ENCODE data around the gene TMEM164.
A peak's percentile ranks its signal among the peaks of the same experiment; 100 is the strongest.
"Not testable (repeated sequence)": the region's sequence is repeated elsewhere in the genome, so short reads cannot be mapped to it uniquely, and the experiment has no call there.

The TMEM164 gene

GRCh38 chrX:110002300-110003166 is at the start of gene TMEM164:
TMEM164 (plus strand) TSS chrX:110003114; CDS start chrX:110003775, 661 bp downstream.
- Histone ChIP-seq H3K4me1 (ENCODE audit: control insufficient read depth, insufficient read depth, low read length) (peaks cover 16% of the 10 kb centered on the region), H3K9ac (ENCODE audit: low read length) (peak within 1 kb of the TSS; percentile 72), H3K36me3 (ENCODE audit: control insufficient read depth, insufficient read depth, low read length) (no peaks in the 10 kb centered on the region), H3K9me3 (ENCODE audit: control insufficient read depth, low read length) (no peaks in the 10 kb centered on the region), H3K4me3 (ENCODE audit: low read length) (peak within 1 kb of the TSS; percentile 38), H3K27me3 (ENCODE audit: control insufficient read depth, insufficient read depth, low read length) (no peaks in the 10 kb centered on the region)

- Histone ChIP-seq H3K9ac (ENCODE audit: low read length) (no peak overlapping the region), H3K4me1 (ENCODE audit: control insufficient read depth, insufficient read depth, low read length) (no peaks in the 10 kb centered on the region), H3K4me3 (ENCODE audit: low read length) (no peak overlapping the region), H3K36me3 (ENCODE audit: control insufficient read depth, insufficient read depth, low read length) (no peaks in the 10 kb centered on the region), H3K9me3 (ENCODE audit: control insufficient read depth, low read length) (no peaks in the 10 kb centered on the region), H3K27me3 (ENCODE audit: control insufficient read depth, insufficient read depth, low read length) (no peaks in the 10 kb centered on the region)
These were observed 48.6 kb upstream of the TMEM164 start for GRCh38 chrX:109954333-109954732.

- Histone ChIP-seq H3K4me1 (ENCODE audit: control insufficient read depth, insufficient read depth, low read length) (no peaks in the 10 kb centered on the region), H3K27me3 (ENCODE audit: control insufficient read depth, insufficient read depth, low read length) (no peaks in the 10 kb centered on the region), H3K4me3 (ENCODE audit: low read length) (no peak overlapping the region), H3K36me3 (ENCODE audit: control insufficient read depth, insufficient read depth, low read length) (no peaks in the 10 kb centered on the region), H3K9me3 (ENCODE audit: control insufficient read depth, low read length) (no peaks in the 10 kb centered on the region), H3K9ac (ENCODE audit: low read length) (no peak overlapping the region)
These were observed 48.0 kb upstream of the TMEM164 start for GRCh38 chrX:109954955-109955354.

GRCh38 chrX:109958266-109958665 is 44.6 kb upstream of the TMEM164 start:
- Histone ChIP-seq H3K4me3 (ENCODE audit: low read length) (no peak overlapping the region), H3K4me1 (ENCODE audit: control insufficient read depth, insufficient read depth, low read length) (no peaks in the 10 kb centered on the region), H3K36me3 (ENCODE audit: control insufficient read depth, insufficient read depth, low read length) (no peaks in the 10 kb centered on the region), H3K9me3 (ENCODE audit: control insufficient read depth, low read length) (no peaks in the 10 kb centered on the region), H3K27me3 (ENCODE audit: control insufficient read depth, insufficient read depth, low read length) (no peaks in the 10 kb centered on the region), H3K9ac (ENCODE audit: low read length) (no peak overlapping the region)

- Histone ChIP-seq H3K9ac (ENCODE audit: low read length) (no peak overlapping the region), H3K9me3 (ENCODE audit: control insufficient read depth, low read length) (no peaks in the 10 kb centered on the region), H3K4me1 (ENCODE audit: control insufficient read depth, insufficient read depth, low read length) (no peaks in the 10 kb centered on the region), H3K4me3 (ENCODE audit: low read length) (no peak overlapping the region), H3K27me3 (ENCODE audit: control insufficient read depth, insufficient read depth, low read length) (no peaks in the 10 kb centered on the region), H3K36me3 (ENCODE audit: control insufficient read depth, insufficient read depth, low read length) (no peaks in the 10 kb centered on the region)
These were observed 43.5 kb upstream of the TMEM164 start for GRCh38 chrX:109959356-109959871.

GRCh38 chrX:109964390-109964789 is 38.5 kb upstream of the TMEM164 start:
- Histone ChIP-seq H3K9ac (ENCODE audit: low read length) (no peak overlapping the region), H3K36me3 (ENCODE audit: control insufficient read depth, insufficient read depth, low read length) (no peaks in the 10 kb centered on the region), H3K27me3 (ENCODE audit: control insufficient read depth, insufficient read depth, low read length) (no peaks in the 10 kb centered on the region), H3K4me3 (ENCODE audit: low read length) (no peak overlapping the region), H3K4me1 (ENCODE audit: control insufficient read depth, insufficient read depth, low read length) (no peaks in the 10 kb centered on the region), H3K9me3 (ENCODE audit: control insufficient read depth, low read length) (no peaks in the 10 kb centered on the region)

- Histone ChIP-seq H3K9me3 (ENCODE audit: control insufficient read depth, low read length) (no peaks in the 10 kb centered on the region), H3K36me3 (ENCODE audit: control insufficient read depth, insufficient read depth, low read length) (no peaks in the 10 kb centered on the region), H3K4me3 (ENCODE audit: low read length) (no peak overlapping the region), H3K4me1 (ENCODE audit: control insufficient read depth, insufficient read depth, low read length) (no peaks in the 10 kb centered on the region), H3K9ac (ENCODE audit: low read length) (no peak overlapping the region), H3K27me3 (ENCODE audit: control insufficient read depth, insufficient read depth, low read length) (no peaks in the 10 kb centered on the region)
These were observed 36.7 kb upstream of the TMEM164 start for GRCh38 chrX:109966246-109966645.

GRCh38 chrX:109967156-109967555 is 35.8 kb upstream of the TMEM164 start:
- H3K4me3 ChIP-seq (ENCODE audit: low read length) = no peak overlapping the region
- no peaks in the 10 kb centered on the region for H3K36me3 ChIP-seq (ENCODE audit: control insufficient read depth, insufficient read depth, low read length)
- H3K9ac ChIP-seq (ENCODE audit: low read length) = no peak overlapping the region
- H3K27me3 ChIP-seq (ENCODE audit: control insufficient read depth, insufficient read depth, low read length) = no peaks in the 10 kb centered on the region
- H3K9me3 ChIP-seq (ENCODE audit: control insufficient read depth, low read length) = no peaks in the 10 kb centered on the region
- no peaks in the 10 kb centered on the region for H3K4me1 ChIP-seq (ENCODE audit: control insufficient read depth, insufficient read depth, low read length)

- not testable (repeated sequence) for H3K9me3 ChIP-seq (ENCODE audit: control insufficient read depth, low read length); H3K4me1 ChIP-seq (ENCODE audit: control insufficient read depth, insufficient read depth, low read length); H3K27me3 ChIP-seq (ENCODE audit: control insufficient read depth, insufficient read depth, low read length); H3K36me3 ChIP-seq (ENCODE audit: control insufficient read depth, insufficient read depth, low read length); H3K4me3 ChIP-seq (ENCODE audit: low read length); H3K9ac ChIP-seq (ENCODE audit: low read length)
These were observed 32.1 kb upstream of the TMEM164 start for GRCh38 chrX:109970841-109971240.

- Histone ChIP-seq H3K4me3 (ENCODE audit: low read length) (no peak overlapping the region), H3K36me3 (ENCODE audit: control insufficient read depth, insufficient read depth, low read length) (no peaks in the 10 kb centered on the region), H3K4me1 (ENCODE audit: control insufficient read depth, insufficient read depth, low read length) (no peaks in the 10 kb centered on the region), H3K9ac (ENCODE audit: low read length) (no peak overlapping the region), H3K27me3 (ENCODE audit: control insufficient read depth, insufficient read depth, low read length) (no peaks in the 10 kb centered on the region), H3K9me3 (ENCODE audit: control insufficient read depth, low read length) (no peaks in the 10 kb centered on the region)
These were observed 27.8 kb upstream of the TMEM164 start for GRCh38 chrX:109974906-109975655.

- not testable (repeated sequence) for H3K9ac ChIP-seq (ENCODE audit: low read length); H3K27me3 ChIP-seq (ENCODE audit: control insufficient read depth, insufficient read depth, low read length); H3K4me1 ChIP-seq (ENCODE audit: control insufficient read depth, insufficient read depth, low read length); H3K4me3 ChIP-seq (ENCODE audit: low read length); H3K9me3 ChIP-seq (ENCODE audit: control insufficient read depth, low read length); H3K36me3 ChIP-seq (ENCODE audit: control insufficient read depth, insufficient read depth, low read length)
These were observed 17.7 kb upstream of the TMEM164 start for GRCh38 chrX:109985210-109985609.

GRCh38 chrX:109987884-109988283 is 15.0 kb upstream of the TMEM164 start:
- Histone ChIP-seq H3K27me3 (ENCODE audit: control insufficient read depth, insufficient read depth, low read length) (no peaks in the 10 kb centered on the region), H3K4me1 (ENCODE audit: control insufficient read depth, insufficient read depth, low read length) (no peaks in the 10 kb centered on the region), H3K36me3 (ENCODE audit: control insufficient read depth, insufficient read depth, low read length) (no peaks in the 10 kb centered on the region), H3K9me3 (ENCODE audit: control insufficient read depth, low read length) (no peaks in the 10 kb centered on the region), H3K9ac (ENCODE audit: low read length) (no peak overlapping the region), H3K4me3 (ENCODE audit: low read length) (no peak overlapping the region)

Measured in mucosa of stomach (tissue), 1 donor.